GM12801 (cell line): ENCODE data around the gene ADRA2B.

Source experiments
- TF ChIP-seq, protein P1 (sequence below): IDR thresholded peaks from one replicate; pipeline ENCODE4 v1.5.1; 2011; ENCODE audit warnings: control low read depth; ENCODE audit not compliant: insufficient read length; ENCODE audit errors: extremely low read depth

ADRA2B gene

DNA sequence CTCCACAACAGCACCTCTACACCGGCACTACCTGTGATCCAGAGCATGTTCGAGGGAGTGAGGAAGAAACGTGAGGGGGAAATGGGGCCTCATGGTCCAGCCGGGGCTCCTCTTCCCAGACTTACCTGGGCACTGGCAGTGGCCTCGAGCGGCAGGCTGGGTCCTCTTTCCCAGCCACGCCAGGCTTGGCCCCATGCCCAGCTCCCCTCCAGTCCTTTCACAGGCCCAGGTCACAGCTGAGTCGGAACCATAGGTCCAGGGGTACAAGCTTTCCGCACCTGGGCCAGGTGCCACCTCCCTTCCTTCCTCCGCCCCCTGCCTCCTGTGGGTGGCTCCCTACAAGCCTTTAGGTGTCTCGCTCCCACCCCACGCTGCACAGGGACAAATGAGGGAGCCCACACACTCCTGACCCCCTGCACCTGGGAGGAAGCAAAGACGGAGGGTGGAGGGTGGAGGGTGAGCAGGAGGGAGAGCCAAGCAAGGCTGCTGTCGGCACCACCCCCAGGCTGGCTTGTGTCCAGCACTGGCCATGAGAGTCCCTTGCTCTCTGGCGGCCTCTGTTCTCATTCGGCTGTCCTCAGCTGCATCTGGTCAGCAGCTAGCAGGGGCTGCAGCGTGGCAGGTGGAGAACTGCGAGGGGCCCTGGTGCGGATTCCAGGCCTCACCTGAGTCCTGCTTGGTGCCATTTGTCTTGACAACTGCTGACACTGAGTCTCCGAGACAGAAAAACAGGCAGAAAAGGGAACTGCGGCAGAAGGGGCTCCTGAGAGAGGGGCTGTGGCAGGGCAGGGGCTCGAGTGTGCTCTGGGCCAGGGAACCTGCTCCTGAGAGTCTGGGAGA is 26.8 kb downstream of the ADRA2B start:
- TF ChIP-seq, protein P1, sequence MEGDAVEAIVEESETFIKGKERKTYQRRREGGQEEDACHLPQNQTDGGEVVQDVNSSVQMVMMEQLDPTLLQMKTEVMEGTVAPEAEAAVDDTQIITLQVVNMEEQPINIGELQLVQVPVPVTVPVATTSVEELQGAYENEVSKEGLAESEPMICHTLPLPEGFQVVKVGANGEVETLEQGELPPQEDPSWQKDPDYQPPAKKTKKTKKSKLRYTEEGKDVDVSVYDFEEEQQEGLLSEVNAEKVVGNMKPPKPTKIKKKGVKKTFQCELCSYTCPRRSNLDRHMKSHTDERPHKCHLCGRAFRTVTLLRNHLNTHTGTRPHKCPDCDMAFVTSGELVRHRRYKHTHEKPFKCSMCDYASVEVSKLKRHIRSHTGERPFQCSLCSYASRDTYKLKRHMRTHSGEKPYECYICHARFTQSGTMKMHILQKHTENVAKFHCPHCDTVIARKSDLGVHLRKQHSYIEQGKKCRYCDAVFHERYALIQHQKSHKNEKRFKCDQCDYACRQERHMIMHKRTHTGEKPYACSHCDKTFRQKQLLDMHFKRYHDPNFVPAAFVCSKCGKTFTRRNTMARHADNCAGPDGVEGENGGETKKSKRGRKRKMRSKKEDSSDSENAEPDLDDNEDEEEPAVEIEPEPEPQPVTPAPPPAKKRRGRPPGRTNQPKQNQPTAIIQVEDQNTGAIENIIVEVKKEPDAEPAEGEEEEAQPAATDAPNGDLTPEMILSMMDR = no peak

DNA sequence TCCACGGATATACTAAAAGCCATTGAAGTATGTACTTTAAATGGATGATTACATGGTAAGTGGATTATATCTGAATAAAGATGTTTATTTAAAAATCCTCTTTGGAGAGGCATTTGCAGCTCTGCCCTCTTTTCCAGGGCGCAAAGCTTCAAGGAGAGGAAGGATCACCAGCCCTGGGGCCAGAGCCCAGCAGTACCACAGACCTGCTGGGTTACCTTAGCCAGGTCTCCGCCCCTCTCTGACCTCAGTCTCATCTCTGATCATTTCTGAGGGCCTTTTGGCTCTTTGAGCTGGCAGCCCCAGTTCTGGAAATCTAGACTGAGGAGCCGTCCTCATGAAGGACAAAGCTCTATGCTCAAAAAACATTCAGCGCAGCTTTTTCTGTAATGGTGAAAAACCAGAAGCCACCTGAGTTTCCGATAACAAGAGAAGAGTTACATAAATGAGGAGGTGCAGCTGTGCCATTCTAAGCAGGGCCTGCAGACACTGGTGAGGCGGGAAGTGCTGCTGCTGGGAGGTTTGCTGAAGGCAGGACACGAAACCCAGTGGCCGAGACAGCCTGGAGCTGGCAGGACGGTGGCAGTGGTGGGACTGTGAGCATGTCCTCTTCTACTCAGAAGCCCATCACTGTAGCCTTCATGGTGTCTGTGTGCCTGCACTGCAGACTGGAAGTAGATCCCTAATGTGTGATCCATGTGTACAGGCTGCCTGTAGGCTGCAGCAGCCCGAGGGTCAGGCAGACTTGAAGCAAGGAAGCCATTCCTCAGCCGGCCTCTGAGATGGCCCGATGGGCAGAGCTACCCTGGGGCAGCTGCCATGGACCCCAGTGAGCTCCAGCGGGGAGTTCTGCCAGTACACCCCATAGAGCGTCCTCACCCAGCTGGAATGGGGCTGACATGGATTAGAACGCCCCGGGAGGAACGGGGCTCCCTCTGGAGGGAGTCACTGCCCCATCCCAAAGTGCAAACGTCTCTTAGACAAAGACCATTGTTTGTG is 27.7 kb downstream of the ADRA2B start:
- TF ChIP-seq, protein P1 = no peak

DNA sequence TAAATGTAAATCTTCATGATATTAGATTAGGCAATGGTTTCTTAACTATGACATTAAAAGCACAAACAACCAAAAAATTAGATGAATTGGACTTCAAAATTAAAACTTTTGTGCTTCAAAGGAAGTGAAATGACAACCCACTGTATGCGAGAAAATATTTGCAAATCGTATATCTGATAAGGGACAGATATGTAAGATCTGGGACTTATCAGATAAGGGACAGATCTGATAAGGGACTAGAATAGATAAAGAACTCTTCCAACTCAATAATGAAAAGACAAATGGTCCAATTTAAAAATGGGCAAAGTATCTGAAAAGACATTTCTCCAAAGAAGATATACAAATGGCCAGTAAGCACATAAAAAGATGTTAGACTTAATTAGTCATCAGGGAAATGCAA is 29.2 kb downstream of the ADRA2B start:
- TF ChIP-seq, protein P1 = no peak

DNA sequence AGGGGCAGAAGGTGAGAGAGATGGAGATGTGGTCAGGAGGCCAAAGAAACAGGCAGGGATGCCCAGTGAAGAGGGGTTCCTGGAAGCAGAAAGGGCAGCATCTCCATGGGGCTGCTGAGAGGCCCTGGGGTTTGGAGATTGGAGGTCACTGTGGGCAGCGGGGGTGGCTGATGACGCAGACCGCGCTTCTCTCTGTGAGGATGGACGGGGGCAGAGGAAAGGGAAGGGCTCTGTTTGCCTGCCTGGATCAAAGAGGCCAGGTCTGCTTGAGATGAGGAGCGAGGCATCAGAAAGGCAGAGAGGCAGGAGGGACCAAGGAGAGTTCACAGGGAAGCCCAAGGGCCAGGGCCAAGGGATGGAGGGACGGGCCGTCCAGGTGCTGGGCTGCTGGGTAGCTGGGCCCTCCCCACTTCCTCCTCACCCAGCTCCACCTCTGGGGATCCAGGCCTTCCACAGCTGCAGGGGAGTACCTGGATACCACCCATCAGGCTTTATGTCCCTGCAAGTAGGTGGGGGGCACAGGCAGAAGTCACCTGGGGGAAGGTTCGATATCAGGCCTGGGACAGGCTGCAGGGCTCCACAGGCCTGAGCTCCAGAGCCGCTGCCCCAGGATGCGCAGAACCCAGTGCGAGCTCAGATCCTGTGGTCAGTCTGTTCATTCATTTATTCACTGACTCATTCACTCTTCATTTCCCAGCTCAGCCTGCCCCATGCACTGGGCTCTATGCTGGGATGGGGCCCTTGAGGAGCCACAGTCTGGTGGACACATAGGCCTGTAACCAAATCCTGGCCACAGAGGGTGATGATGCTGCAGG is 30.6 kb downstream of the ADRA2B start:
- TF ChIP-seq, protein P1 = no peak

DNA sequence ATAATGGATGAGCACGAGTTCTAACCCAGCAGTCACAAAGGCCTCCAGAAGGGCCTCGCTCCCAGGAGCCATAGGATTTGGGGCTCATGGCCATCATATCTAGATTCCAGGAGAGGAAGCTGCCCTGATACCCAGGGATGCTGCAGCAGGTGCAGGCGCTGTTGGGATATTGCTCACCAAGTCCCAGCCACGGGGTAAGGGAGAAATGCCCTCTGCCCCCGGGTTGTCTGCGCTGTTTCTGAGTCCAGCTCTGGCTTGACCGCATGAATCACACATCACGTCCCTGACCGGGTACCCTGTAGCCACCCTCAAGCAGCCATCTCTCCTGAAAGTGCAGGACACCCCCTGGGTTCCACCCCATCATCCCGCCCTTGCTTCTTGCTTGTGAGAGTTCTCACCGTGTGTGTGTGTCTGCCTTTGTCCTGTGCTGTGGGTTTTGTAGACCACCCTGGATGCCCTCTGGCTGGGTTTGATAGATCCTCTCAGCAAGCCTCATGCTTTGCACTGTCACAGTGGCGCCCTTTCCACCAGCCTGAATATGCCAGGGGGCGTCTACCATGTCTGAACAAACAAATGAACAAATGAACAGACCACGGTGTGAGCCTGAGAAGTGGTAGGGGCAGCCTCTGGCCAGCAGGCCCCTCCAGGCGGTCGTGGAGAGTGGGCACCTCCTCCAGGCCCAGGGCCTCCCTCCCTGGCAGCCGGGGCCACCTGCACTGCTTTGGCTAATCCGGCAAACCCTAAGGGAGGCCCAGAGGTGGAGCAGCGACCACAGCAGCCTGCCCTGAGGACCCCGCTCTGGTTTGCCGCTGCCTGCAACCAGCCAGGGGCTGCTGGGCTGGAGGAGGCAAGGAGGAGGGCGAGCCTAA is 32.1 kb downstream of the ADRA2B start:
- TF ChIP-seq, protein P1 = no peak

DNA sequence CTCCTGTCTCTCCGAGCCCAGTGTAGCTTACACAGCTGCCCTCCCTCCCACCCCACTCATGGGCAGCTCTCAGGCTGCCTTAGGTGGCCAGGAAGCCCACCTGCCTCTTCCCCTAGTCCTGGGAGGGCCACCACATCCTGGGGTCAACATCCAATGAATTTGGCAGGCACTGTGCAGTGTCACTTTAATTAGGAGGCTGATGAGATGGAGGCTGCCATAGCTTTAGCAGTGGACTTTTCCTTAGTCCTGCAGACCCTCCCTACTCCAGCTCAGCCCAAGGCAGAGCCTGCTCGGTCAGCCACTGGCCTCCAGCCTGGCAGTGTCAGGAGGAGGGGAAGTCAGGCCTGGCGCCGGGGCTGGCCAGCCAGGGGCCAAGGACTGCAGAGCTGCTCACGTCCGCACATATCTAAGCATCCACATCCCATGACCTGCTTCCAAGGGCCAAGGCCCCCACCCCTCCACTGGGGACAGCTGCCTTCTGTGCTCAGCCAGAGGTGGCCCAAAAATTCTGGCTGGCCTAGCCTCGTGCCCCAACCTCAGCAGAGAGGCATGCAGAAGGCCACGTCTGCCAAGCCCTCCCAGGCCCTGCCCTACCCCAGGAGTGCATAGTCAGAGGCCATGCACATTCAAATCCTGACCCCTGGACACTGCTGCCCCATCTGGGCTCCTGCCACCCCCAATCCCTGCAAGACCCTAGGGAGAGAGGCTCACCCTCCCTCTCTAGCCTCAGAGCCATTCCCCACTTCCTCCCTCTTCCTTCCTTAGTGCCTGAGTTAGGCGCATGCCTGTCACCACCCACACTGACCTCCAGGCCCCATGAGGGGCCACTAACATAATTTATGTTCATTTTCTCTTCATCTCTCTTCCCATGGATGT is 33.1 kb downstream of the ADRA2B start:
- TF ChIP-seq, protein P1 = no peak
